ENCODE results near the gene CPSF4L.

CPSF4L gene

GRCh38 chr17:73305845-73306836 is 44.5 kb upstream of the CPSF4L start:
- H3K4me3 ChIP-seq (ENCODE audit: low read depth, low read length) = no peak overlapping the region
- TF ChIP-seq CTCF (IDR thresholded peaks at IDR 0.05; ENCODE audit: insufficient read depth, low read depth, low read length, missing control alignments) = no peak
- DNase-seq (ENCODE audit: low read depth) = no peak

- no peak for DNase-seq (ENCODE audit: low read depth)
- no peak for TF ChIP-seq CTCF (IDR thresholded peaks at IDR 0.05; ENCODE audit: insufficient read depth, low read depth, low read length, missing control alignments)
- H3K4me3 ChIP-seq (ENCODE audit: low read depth, low read length) = peak overlapping the region; percentile 11; the same call in 1 of the 2 replicates
Measured at GRCh38 chr17:73304971-73305812, 43.5 kb upstream of the CPSF4L start.

GRCh38 chr17:73304438-73304837 is 42.8 kb upstream of the CPSF4L start:
- TF ChIP-seq CTCF (IDR thresholded peaks at IDR 0.05; ENCODE audit: insufficient read depth, low read depth, low read length, missing control alignments) = no peak
- H3K4me3 ChIP-seq (ENCODE audit: low read depth, low read length) = no peak overlapping the region
- no peak for DNase-seq (ENCODE audit: low read depth)

- DNase-seq (ENCODE audit: low read depth) = no peak
- no peak for TF ChIP-seq CTCF (IDR thresholded peaks at IDR 0.05; ENCODE audit: insufficient read depth, low read depth, low read length, missing control alignments)
- H3K4me3 ChIP-seq (ENCODE audit: low read depth, low read length) = no peak overlapping the region
Measured at GRCh38 chr17:73302189-73302588, 40.5 kb upstream of the CPSF4L start.

GRCh38 chr17:73301369-73301768 is 39.7 kb upstream of the CPSF4L start:
- no peak for TF ChIP-seq CTCF (IDR thresholded peaks at IDR 0.05; ENCODE audit: insufficient read depth, low read depth, low read length, missing control alignments)
- DNase-seq (ENCODE audit: low read depth) = no peak
- no peak overlapping the region for H3K4me3 ChIP-seq (ENCODE audit: low read depth, low read length)

- no peak for TF ChIP-seq CTCF (IDR thresholded peaks at IDR 0.05; ENCODE audit: insufficient read depth, low read depth, low read length, missing control alignments)
- H3K4me3 ChIP-seq (ENCODE audit: low read depth, low read length) = no peak overlapping the region
- DNase-seq (ENCODE audit: low read depth) = no peak
Measured at GRCh38 chr17:73300392-73300791, 38.7 kb upstream of the CPSF4L start.
